Astrocyte (in vitro differentiated cells and primary cell): ENCODE results near the gene LRRC52.

ENCODE experiments used
- EZH2 ChIP-seq: IDR thresholded peaks from 2 replicates; pipeline ENCODE4 v1.6.1; 2012; ENCODE audit warnings: mild to moderate bottlenecking, low read length, inconsistent platforms; ENCODE audit not compliant: insufficient read depth
- TF ChIP-seq, protein P1 (sequence below): IDR thresholded peaks from 2 replicates; pipeline ENCODE4 v1.5.1; 2011; ENCODE audit warnings: low read depth, mild to moderate bottlenecking, inconsistent platforms, low read length, moderate library complexity; ENCODE audit not compliant: insufficient read depth

- no peak for TF ChIP-seq EZH2
- TF ChIP-seq, protein P1, sequence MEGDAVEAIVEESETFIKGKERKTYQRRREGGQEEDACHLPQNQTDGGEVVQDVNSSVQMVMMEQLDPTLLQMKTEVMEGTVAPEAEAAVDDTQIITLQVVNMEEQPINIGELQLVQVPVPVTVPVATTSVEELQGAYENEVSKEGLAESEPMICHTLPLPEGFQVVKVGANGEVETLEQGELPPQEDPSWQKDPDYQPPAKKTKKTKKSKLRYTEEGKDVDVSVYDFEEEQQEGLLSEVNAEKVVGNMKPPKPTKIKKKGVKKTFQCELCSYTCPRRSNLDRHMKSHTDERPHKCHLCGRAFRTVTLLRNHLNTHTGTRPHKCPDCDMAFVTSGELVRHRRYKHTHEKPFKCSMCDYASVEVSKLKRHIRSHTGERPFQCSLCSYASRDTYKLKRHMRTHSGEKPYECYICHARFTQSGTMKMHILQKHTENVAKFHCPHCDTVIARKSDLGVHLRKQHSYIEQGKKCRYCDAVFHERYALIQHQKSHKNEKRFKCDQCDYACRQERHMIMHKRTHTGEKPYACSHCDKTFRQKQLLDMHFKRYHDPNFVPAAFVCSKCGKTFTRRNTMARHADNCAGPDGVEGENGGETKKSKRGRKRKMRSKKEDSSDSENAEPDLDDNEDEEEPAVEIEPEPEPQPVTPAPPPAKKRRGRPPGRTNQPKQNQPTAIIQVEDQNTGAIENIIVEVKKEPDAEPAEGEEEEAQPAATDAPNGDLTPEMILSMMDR = no peak
These were observed 4.5 kb upstream of the LRRC52 start for GRCh38 chr1:165539306-165539705.
